ENCODE data around the gene EPN3.

Gene EPN3

GRCh38 chr17:50511058-50511457, 21.5 kb upstream of the EPN3 start:
- DNase-seq: no peak

GRCh38 chr17:50513495-50513894, 19.0 kb upstream of the EPN3 start:
- no peak for DNase-seq

GRCh38 chr17:50514388-50514787, 18.1 kb upstream of the EPN3 start:
- DNase-seq: no peak

GRCh38 chr17:50514936-50515702, 17.4 kb upstream of the EPN3 start:
- no peak for DNase-seq

- no peak for DNase-seq
These were observed 15.5 kb upstream of the EPN3 start for GRCh38 chr17:50517011-50517410.

- no peak for DNase-seq
These were observed 14.8 kb upstream of the EPN3 start for GRCh38 chr17:50517504-50518383.

- DNase-seq: no peak
These were observed 14.0 kb upstream of the EPN3 start for GRCh38 chr17:50518384-50519023.

GRCh38 chr17:50519141-50519834, 13.2 kb upstream of the EPN3 start:
- DNase-seq: no peak

GRCh38 chr17:50520483-50520882, 12.1 kb upstream of the EPN3 start:
- no peak for DNase-seq

GRCh38 chr17:50521514-50521913, 11.0 kb upstream of the EPN3 start:
- no peak for DNase-seq

- DNase-seq: no peak
These were observed 9.8 kb upstream of the EPN3 start for GRCh38 chr17:50522766-50523165.

GRCh38 chr17:50523208-50523607, 9.3 kb upstream of the EPN3 start:
- DNase-seq: no peak

GRCh38 chr17:50524838-50525237, 7.7 kb upstream of the EPN3 start:
- DNase-seq: no peak

GRCh38 chr17:50527155-50527762, 5.3 kb upstream of the EPN3 start:
- DNase-seq: no peak

GRCh38 chr17:50527949-50528474, 4.5 kb upstream of the EPN3 start:
- DNase-seq: no peak

GRCh38 chr17:50529849-50530248, 2.7 kb upstream of the EPN3 start:
- no peak for DNase-seq

- no peak for DNase-seq
These were observed 1.0 kb upstream of the EPN3 start for GRCh38 chr17:50531428-50532025.

GRCh38 chr17:50533185-50533584, 650 bp downstream of the EPN3 start:
- no peak for DNase-seq

GRCh38 chr17:50533720-50534148, 1.2 kb downstream of the EPN3 start:
- DNase-seq: no peak

GRCh38 chr17:50534222-50534978, 1.9 kb downstream of the EPN3 start:
- no peak for DNase-seq

GRCh38 chr17:50534979-50535326, 2.4 kb downstream of the EPN3 start:
- DNase-seq: no peak

Data from HCEC 1CT (cell line).